ENCODE measurements around the gene MRAP2.

- TF ChIP-seq CTCF (IDR thresholded peaks at IDR 0.05): no peak
- TF ChIP-seq EP300 (IDR thresholded peaks at IDR 0.05): no peak
Observed at GRCh38 chr6:84078335-84078734, 44.8 kb downstream of the MRAP2 start.
